ENCODE results near the gene UNCX.
"Not testable (repeated sequence)": the region's sequence is repeated elsewhere in the genome, so short reads cannot be mapped to it uniquely, and the experiment has no call there.

UNCX gene

DNA sequence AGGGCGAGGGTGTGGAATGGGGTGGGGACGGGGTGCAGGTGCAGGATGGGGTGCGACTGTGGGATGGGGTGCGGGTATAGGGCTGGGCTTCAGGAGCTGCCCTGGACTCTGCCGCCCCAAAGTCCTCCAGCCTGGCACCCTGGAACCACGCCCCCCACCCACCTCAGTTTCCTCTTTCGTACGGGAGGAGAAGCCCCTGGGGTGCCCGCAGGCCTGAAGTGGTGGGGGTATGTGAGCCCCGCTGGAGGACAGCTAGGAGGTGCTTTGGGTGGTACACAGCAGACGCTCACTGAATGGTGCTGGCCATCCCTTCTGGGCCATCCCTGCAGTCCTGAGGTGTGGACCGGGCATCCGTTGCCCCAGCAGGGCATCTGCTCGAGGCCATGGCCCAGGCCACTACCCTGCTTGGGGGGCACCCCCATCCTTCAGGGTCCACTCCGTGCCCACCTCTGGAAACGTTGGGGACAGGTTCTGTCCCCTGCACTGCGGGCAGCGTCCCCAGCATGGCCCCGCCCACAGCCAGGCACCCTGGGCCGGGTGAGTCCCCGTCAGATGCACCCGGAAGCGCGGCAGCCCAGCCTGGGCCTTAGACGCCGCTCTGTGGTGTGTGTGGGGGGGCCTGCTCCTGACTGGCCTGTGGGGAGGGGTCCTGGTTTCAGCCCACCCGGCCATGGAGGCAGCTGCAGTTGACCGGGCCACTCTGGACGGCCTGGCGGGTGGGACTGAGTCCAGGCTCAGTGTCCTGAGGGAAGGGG, 41.6 kb downstream of the UNCX start:
- DNase-seq (ENCODE audit: insufficient read length, low spot score): no peak
- TF ChIP-seq POLR2A (IDR thresholded peaks at IDR 0.05; ENCODE audit: low read depth, low read length): no peak
- FAIRE-seq: no peak

DNA sequence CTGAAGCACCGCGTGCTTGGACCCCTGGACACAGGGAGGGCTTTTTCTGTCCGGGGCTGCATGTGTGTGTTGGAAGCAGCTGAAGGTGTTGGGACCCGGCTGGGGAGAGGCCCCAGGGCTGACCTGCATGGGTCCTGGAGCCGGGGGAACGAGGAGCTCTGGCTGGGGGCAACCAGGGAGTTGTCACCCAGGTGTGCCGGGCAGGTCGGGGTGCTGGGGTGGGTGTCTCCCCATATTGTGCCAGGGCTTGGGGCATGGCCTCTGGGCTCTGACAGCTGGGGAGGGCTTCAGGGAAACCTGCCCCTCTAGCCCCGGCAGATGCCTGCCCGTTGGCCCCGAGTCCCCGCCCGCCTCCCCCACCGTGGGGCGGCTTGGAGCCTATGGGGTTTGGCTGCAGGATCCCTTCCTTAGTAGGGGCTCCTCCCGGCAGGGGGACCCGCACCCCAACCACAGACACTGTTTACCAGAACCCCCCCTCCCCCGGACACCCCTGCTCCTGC, 42.3 kb downstream of the UNCX start:
- DNase-seq (ENCODE audit: insufficient read length, low spot score) (no peak), FAIRE-seq (no peak)
- TF ChIP-seq POLR2A (IDR thresholded peaks at IDR 0.05; ENCODE audit: low read depth, low read length): no peak

- FAIRE-seq (no peak), DNase-seq (ENCODE audit: insufficient read length, low spot score) (no peak)
- TF ChIP-seq POLR2A (IDR thresholded peaks at IDR 0.05; ENCODE audit: low read depth, low read length): no peak
Observed at GRCh38 chr7:1275451-1276381, 43.0 kb downstream of the UNCX start.

DNA sequence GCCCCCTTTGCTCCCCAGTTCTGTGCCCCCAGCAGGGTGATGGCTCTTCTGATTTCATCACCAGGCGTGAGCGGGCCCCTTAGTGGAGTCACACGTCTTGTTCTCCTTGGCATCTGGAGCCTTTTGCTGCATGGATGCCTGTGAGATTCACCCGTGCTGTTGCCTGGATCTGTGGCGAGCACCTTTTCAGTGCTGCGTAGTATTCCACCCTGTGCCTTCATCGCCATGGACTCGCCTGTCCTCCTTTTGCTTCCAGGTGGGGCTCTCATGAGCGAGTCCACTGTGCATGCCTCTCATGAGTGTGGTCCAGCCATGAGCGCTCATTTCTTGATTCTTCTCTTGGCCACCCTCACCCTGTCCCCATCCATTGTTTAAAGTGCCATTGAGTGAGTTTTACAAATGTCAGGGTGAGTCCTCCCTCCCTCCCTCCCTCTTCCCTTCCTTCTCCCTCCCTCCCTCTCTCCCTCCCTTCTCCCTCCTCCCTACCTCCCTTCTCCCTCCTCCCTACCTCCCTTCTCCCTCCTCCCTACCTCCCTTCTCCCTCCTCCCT, 44.0 kb downstream of the UNCX start:
- no peak for FAIRE-seq
- no peak for TF ChIP-seq POLR2A (IDR thresholded peaks at IDR 0.05; ENCODE audit: low read depth, low read length)

GRCh38 chr7:1278543-1278942, 45.9 kb downstream of the UNCX start:
- DNase-seq (ENCODE audit: insufficient read length, low spot score) (no peak), FAIRE-seq (no peak)
- no peak for TF ChIP-seq POLR2A (IDR thresholded peaks at IDR 0.05; ENCODE audit: low read depth, low read length)

More for the DNA sequence above, 44.0 kb downstream of the UNCX start:
- no peak for DNase-seq (ENCODE audit: insufficient read length, low spot score)

DNA sequence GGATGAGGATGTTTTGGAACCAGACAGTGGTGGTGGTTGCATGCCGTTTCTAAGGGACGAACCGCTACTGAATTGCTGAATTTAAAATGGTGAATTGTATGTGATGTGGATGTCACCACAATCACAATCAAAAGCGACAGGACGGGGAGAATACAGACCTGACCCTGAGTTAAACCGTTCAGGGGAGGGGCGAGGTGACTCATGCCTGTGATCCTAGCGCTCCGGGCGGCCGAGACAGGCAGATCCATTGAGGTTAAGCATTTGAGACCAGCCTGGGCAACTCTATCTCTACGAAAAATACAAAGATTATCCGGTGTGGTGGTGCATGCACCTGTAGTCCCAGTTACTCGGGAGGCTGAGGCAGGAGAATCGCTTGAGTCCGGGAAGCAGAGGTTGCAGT, 46.4 kb downstream of the UNCX start:
- DNase-seq (ENCODE audit: insufficient read length, low spot score) (no peak), FAIRE-seq (no peak)
- TF ChIP-seq POLR2A (IDR thresholded peaks at IDR 0.05; ENCODE audit: low read depth, low read length): no peak

- not testable (repeated sequence) for DNase-seq (ENCODE audit: insufficient read length, low spot score)
Observed at GRCh38 chr7:1279895-1280294, 47.2 kb downstream of the UNCX start.

GRCh38 chr7:1281068-1281467, 48.4 kb downstream of the UNCX start:
- DNase-seq (ENCODE audit: insufficient read length, low spot score) (no peak), FAIRE-seq (no peak)
- TF ChIP-seq POLR2A (IDR thresholded peaks at IDR 0.05; ENCODE audit: low read depth, low read length): no peak

More at GRCh38 chr7:1279895-1280294, 47.2 kb downstream of the UNCX start:
- FAIRE-seq: not testable (repeated sequence)

- no peak for DNase-seq (ENCODE audit: insufficient read length, low spot score)
- no peak for FAIRE-seq
- no peak for TF ChIP-seq POLR2A (IDR thresholded peaks at IDR 0.05; ENCODE audit: low read depth, low read length)
Observed at GRCh38 chr7:1282679-1283078, 50.0 kb downstream of the UNCX start.

GRCh38 chr7:1283337-1283736, 50.7 kb downstream of the UNCX start:
- FAIRE-seq: no peak
- DNase-seq (ENCODE audit: insufficient read length, low spot score): no peak
- TF ChIP-seq POLR2A (IDR thresholded peaks at IDR 0.05; ENCODE audit: low read depth, low read length): no peak

GRCh38 chr7:1283941-1284742, 51.5 kb downstream of the UNCX start:
- DNase-seq (ENCODE audit: insufficient read length, low spot score) (no peak), FAIRE-seq (no peak)
- TF ChIP-seq POLR2A (IDR thresholded peaks at IDR 0.05; ENCODE audit: low read depth, low read length): no peak

GRCh38 chr7:1284743-1285458, 52.2 kb downstream of the UNCX start:
- DNase-seq (ENCODE audit: insufficient read length, low spot score): no peak
- TF ChIP-seq POLR2A (IDR thresholded peaks at IDR 0.05; ENCODE audit: low read depth, low read length): no peak
- no peak for FAIRE-seq
